AG04450 (cell line): ENCODE measurements around the gene PAIP2. TPM values are rescaled to one million over a fixed set of nuclear protein-coding genes. Genes with fewer than 3 reads are reported as not detected.

Source experiments
- CTCF ChIA-PET: fragments of 300-600, 350-600 bp; formaldehyde crosslinking; extraction: SDS; loops from one replicate; lab custom pipeline; 2022; ENCODE audit warnings: antibody characterized with exemption, inconsistent platforms; lab: Charles Lee
- POLR2A ChIA-PET: fragments of 350-600 bp; formaldehyde crosslinking; extraction: SDS; loops from one replicate; lab custom pipeline; 2021; ENCODE audit warnings: antibody characterized with exemption, inconsistent platforms; lab: Yijun Ruan, JAX
- DNase-seq: peaks from one replicate; pipeline ENCODE4 v3.0.0-alpha.2; 2011; ENCODE audit warnings: low read depth, low spot score
- H3K27ac ChIP-seq: one replicate; pipeline ENCODE4 v1.5.1; 2012; ENCODE audit warnings: low read depth, low read length, control low read depth
- H3K27me3 ChIP-seq: one replicate; pipeline ENCODE4 v1.6.0; 2012; ENCODE audit warnings: low read length; ENCODE audit not compliant: control insufficient read depth, insufficient read depth
- H3K4me3 ChIP-seq: 2 replicates; pipeline ENCODE4 v1.5.1; 2011; ENCODE audit warnings: mild to moderate bottlenecking, low read depth, low read length, control low read depth
- H3K9me3 ChIP-seq: 2 replicates; pipeline ENCODE4 v1.5.1; 2012; ENCODE audit warnings: low read length; ENCODE audit not compliant: control insufficient read depth, insufficient read depth
- CTCF ChIP-seq: IDR thresholded peaks from 2 replicates; pipeline ENCODE4 v1.5.1; 2011; ENCODE audit warnings: low read depth, low read length, control low read depth, inconsistent platforms
- polyA plus RNA-seq: library from polyadenylated mRNA; depleted of rRNA; stranded (reverse); fragments of >200 nt; gene quantifications from 2 replicates; pipeline ENCODE4 v1.2.3, GENCODE V29; 2011

Gene PAIP2
- polyA plus RNA-seq, 1 experiment, result 113 TPM

DNA sequence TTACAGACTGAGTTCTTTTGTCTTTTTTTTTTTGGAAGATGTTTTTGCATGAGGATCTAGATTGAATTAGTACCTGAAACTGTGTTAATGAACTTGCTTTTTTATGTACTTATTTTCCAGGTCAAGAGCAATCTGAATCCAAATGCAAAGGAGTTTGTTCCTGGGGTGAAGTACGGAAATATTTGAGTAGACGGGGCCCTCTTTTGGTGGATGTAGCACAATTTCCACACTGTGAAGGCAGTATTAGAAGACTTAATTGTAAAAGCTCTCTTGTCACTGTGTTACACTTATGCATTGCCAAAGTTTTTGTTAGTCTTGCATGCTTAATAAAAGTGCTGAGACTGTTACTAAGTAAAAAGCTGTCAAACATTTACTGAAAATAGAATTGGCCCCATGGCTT is 27.0 kb downstream of the PAIP2 start:
- Histone ChIP-seq H3K27ac (peak overlapping the region; percentile 43), H3K4me3 (no peak overlapping the region), H3K9me3 (no peaks in the 10 kb centered on the region), H3K27me3 (no peaks in the 10 kb centered on the region)
- no peak for DNase-seq
- ChIA-PET POLR2A (interaction anchor here (0.5 to 1.0 kb wide), 2 partner anchors 26 to 27 kb away, joined by 3 to 5 read pairs; partner anchors contain the start of gene PAIP2), CTCF (interaction anchor here (0.6 to 1.2 kb wide), 2 partner anchors 49 to 54 kb away, joined by 3 to 4 read pairs; no protein-coding TSS in a partner anchor)
- no peak for TF ChIP-seq CTCF

DNA sequence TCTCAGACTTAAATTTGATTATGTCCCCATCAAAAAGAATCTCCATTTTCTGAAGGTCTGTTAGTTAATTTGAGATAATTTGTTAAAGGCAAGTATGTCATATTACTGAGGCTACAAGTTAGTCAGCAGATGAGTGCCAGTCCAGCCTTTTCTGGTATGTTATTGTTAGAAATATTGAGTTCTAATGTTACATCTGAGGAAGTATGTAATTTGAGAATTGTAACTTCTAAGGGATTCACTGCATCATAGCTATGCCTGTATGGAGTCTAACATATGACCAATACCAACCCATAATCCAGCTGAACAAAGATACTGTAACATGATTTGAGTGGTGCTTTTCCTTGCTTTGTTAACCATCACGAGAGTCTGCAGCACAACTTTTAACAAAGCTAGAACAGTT is 27.5 kb downstream of the PAIP2 start:
- DNase-seq, result no peak
- TF ChIP-seq CTCF, result no peak
- Histone ChIP-seq H3K27me3 (no peaks in the 10 kb centered on the region), H3K27ac (peak overlapping the region; percentile 54), H3K9me3 (no peaks in the 10 kb centered on the region), H3K4me3 (no peak overlapping the region)
- POLR2A ChIA-PET, result no interaction called here
- CTCF ChIA-PET, result interaction anchor here (0.8 to 1.2 kb wide), 2 partner anchors 27 to 53 kb away, joined by 3 to 4 read pairs; partner anchors contain the start of gene PAIP2

GRCh38 chr5:139371482-139372435 is 30.1 kb downstream of the PAIP2 start:
- no peak for DNase-seq

DNA sequence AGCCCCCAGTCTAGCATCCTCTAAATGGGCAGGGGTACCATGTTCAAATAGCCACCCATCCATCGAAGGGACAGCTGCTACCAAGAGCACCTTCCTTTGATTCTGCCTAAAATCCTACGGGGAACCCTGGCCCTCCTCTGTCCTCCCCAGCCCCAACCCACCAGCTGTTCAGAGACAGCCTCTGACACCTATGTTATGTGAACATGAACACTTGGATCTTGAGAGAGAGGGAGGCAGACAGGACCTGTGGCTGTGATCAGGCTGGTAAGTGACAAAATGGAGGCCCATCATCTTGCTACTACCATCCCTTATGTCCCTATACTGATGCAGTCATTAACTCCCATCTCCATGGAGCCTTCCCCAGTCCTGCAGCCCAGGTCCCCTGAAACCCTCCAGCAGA is 33.3 kb downstream of the PAIP2 start:
- POLR2A ChIA-PET, result interaction anchor here (1.4 kb wide), 1 partner anchor 33 kb away, joined by 5 read pairs; the partner anchor contains the start of gene PAIP2
- no peak for DNase-seq
- H3K4me3 ChIP-seq, result no peak overlapping the region
- H3K27ac ChIP-seq, result no peak overlapping the region
- H3K27me3 ChIP-seq, result no peaks in the 10 kb centered on the region
- no peak for TF ChIP-seq CTCF
- CTCF ChIA-PET, result no interaction called here
- no peaks in the 10 kb centered on the region; the same call in 1 of the 2 replicates for H3K9me3 ChIP-seq

More at GRCh38 chr5:139371482-139372435, 30.1 kb downstream of the PAIP2 start:
- no peaks in the 10 kb centered on the region for H3K9me3 ChIP-seq
- CTCF ChIA-PET, result interaction anchor here (0.6 kb wide), 1 partner anchor 742 kb away, joined by 4 read pairs; no protein-coding TSS in a partner anchor
- POLR2A ChIA-PET, result no interaction called here
- H3K27ac ChIP-seq, result no peak overlapping the region
- no peak for TF ChIP-seq CTCF
- H3K27me3 ChIP-seq, result no peaks in the 10 kb centered on the region
- H3K4me3 ChIP-seq, result no peak overlapping the region

DNA sequence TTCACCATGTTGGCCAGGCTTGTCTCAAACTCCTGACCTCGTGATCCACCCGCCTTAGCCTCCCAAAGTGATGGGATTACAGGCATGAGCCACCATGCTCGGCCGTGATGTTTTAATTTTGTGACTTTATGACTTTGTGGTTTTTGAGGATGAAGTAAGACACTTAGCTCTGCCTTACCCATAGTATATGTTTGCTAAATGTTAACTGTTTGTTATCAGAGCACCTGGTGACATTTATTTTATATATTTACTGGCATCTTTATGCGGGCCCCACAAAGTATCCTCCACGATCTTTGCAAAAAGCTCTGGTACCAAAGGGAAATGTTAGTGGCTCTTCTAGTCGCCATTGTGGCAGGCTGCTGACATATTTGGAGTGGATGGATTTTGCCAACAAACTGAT is 34.7 kb downstream of the PAIP2 start:
- no peak overlapping the region for H3K4me3 ChIP-seq
- no peaks in the 10 kb centered on the region for H3K27me3 ChIP-seq
- no peak overlapping the region for H3K27ac ChIP-seq
- no peaks in the 10 kb centered on the region; the same call in 1 of the 2 replicates for H3K9me3 ChIP-seq
- TF ChIP-seq CTCF, result no peak
- CTCF ChIA-PET, result no interaction called here
- no peak for DNase-seq
- POLR2A ChIA-PET, result no interaction called here
